GM12872 (cell line): Measurements from ENCODE around the gene CHFR.

Source experiments
- CTCF ChIP-seq: IDR thresholded peaks from 3 replicates; pipeline ENCODE4 v1.5.1; 2011; ENCODE audit warnings: low read depth, mild to moderate bottlenecking, low read length, moderate library complexity; ENCODE audit not compliant: insufficient read depth

Gene CHFR

GRCh38 chr12:132851465-132851864 is 35.9 kb downstream of the CHFR start:
- no peak for TF ChIP-seq CTCF

- TF ChIP-seq CTCF, result no peak
Observed at GRCh38 chr12:132850291-132850690, 37.1 kb downstream of the CHFR start.

GRCh38 chr12:132848521-132848920 is 38.9 kb downstream of the CHFR start:
- no peak for TF ChIP-seq CTCF

GRCh38 chr12:132847363-132848356 is 39.7 kb downstream of the CHFR start:
- TF ChIP-seq CTCF, result no peak

- no peak for TF ChIP-seq CTCF
Observed at GRCh38 chr12:132842449-132843045, 44.9 kb downstream of the CHFR start.

GRCh38 chr12:132841151-132841550 is 46.3 kb downstream of the CHFR start:
- no peak for TF ChIP-seq CTCF

GRCh38 chr12:132840536-132840935 is 46.9 kb downstream of the CHFR start:
- no peak for TF ChIP-seq CTCF
